DOHH2 (cell line): ENCODE results near the gene DCAF6.

ENCODE experiments used
- CTCF ChIP-seq: fragments of 200-600 bp; sonication (generic); IDR thresholded peaks from one replicate; pipeline ENCODE4 v1.5.1; 2014; ENCODE audit warnings: antibody characterized with exemption, mild to moderate bottlenecking, low read depth, low read length; ENCODE audit not compliant: poor library complexity, severe bottlenecking
- EZH2phosphoT487 ChIP-seq: fragments of 200-600 bp; sonication (generic); IDR thresholded peaks from 2 replicates; pipeline ENCODE4 v1.6.1; 2017; ENCODE audit warnings: borderline replicate concordance, mild to moderate bottlenecking, antibody characterized with exemption, low read length, moderate library complexity, mixed read lengths

GRCh38 chr1:167957710-167958109 lies 21.2 kb downstream of the DCAF6 start:
- TF ChIP-seq CTCF = no peak
- TF ChIP-seq EZH2phosphoT487 = no peak
